NB4 (cell line): ENCODE measurements around the gene ZMIZ2.

Experiments used
- CTCF ChIP-seq: IDR thresholded peaks from one replicate; pipeline ENCODE4 v1.5.1; 2012; ENCODE audit warnings: low read depth, low read length
- MAX ChIP-seq: IDR thresholded peaks from 2 replicates; pipeline ENCODE4 v1.6.1; 2011; ENCODE audit warnings: low read depth, low read length
- MYC ChIP-seq: IDR thresholded peaks from 2 replicates; pipeline ENCODE4 v1.6.1; 2011; ENCODE audit warnings: low read depth, low read length
- POLR2A ChIP-seq: IDR thresholded peaks from 2 replicates; pipeline ENCODE4 v1.6.1; 2011; ENCODE audit warnings: mild to moderate bottlenecking; ENCODE audit not compliant: insufficient read length; ENCODE audit errors: extremely low read depth

- TF ChIP-seq CTCF, result no peak
- no peak for TF ChIP-seq MYC
- TF ChIP-seq POLR2A, result no peak
- TF ChIP-seq MAX, result no peak
These were observed 43.2 kb upstream of the ZMIZ2 start for GRCh38 chr7:44705434-44705833.
